H1 (cell line): ENCODE data around the gene GRK6.

ENCODE experiments used
- EP300 ChIP-seq, 2 experiments: IDR thresholded peaks; 1 replicate in 1 of 2; 2 replicates in 1 of 2; pipeline ENCODE4 v1.6.1; 2011 to 2012; ENCODE audit warnings: low read depth in 2 of 2, low read length in 2 of 2, mild to moderate bottlenecking in 2 of 2, borderline replicate concordance in 1 of 2, inconsistent platforms in 1 of 2, moderate library complexity in 1 of 2
- RXRA ChIP-seq: IDR thresholded peaks from 2 replicates; pipeline ENCODE4 v1.6.1; 2011; ENCODE audit warnings: low read depth, mild to moderate bottlenecking, low read length, moderate library complexity; ENCODE audit not compliant: insufficient read depth
- TBP ChIP-seq: IDR thresholded peaks from 2 replicates; pipeline ENCODE4 v1.6.1; 2011; ENCODE audit warnings: low read depth, low read length, improper control_type of control experiment
- TF ChIP-seq, protein P1 (sequence below), 3 experiments: IDR thresholded peaks; 1 replicate in 2 of 3; 2 replicates in 1 of 3; pipeline versions ENCODE4 v1.5.1 to v1.6.1; 2011; ENCODE audit warnings: low read length in 3 of 3, mild to moderate bottlenecking in 3 of 3, inconsistent platforms in 2 of 3, low read depth in 1 of 3, moderate library complexity in 1 of 3; ENCODE audit not compliant: insufficient read depth in 1 of 3; ENCODE audit errors: control extremely low read depth in 1 of 3

DNA sequence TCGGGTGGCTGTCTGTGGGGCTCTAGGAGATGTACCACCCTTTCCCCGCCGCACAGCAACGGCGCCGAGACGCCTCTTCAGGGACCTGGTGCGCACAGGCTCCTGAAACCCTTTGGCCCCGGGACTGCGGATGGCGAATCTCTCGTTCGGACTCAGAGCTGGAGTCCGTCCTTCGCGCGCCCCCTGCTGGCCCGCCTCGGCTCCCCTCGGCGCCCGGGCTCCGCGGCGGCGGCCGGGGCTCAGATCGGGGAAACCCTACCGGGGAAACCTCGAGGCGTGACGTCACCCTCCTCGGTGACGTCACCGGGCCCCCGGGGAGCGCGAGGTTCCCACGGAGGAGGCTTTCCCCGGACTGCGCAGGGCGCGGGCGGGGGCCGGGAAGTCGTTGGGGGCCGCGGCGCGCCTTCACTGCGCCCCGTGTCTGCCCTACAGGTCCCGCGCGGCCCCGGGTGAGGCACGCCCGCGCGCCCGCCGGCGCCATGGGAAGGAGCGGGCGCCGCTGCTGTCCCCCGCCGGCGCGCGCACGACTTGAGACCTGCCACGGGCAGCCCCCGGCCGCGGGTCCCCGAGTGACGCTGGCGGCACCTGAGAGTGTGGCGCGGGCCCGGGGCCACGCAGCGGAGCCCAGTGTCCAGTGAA lies 28.0 kb downstream of the GRK6 start:
- TF ChIP-seq, protein P1, sequence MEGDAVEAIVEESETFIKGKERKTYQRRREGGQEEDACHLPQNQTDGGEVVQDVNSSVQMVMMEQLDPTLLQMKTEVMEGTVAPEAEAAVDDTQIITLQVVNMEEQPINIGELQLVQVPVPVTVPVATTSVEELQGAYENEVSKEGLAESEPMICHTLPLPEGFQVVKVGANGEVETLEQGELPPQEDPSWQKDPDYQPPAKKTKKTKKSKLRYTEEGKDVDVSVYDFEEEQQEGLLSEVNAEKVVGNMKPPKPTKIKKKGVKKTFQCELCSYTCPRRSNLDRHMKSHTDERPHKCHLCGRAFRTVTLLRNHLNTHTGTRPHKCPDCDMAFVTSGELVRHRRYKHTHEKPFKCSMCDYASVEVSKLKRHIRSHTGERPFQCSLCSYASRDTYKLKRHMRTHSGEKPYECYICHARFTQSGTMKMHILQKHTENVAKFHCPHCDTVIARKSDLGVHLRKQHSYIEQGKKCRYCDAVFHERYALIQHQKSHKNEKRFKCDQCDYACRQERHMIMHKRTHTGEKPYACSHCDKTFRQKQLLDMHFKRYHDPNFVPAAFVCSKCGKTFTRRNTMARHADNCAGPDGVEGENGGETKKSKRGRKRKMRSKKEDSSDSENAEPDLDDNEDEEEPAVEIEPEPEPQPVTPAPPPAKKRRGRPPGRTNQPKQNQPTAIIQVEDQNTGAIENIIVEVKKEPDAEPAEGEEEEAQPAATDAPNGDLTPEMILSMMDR (IDR thresholded peaks at IDR 0.05; ENCODE audit: control extremely low read depth in 1 of 3, insufficient read depth in 1 of 3, low read depth in 1 of 3, low read length in 3 of 3) = peak in 2 of 3 experiments; percentile 82 to 88; a peak in 3 of 4 replicates
- peak; percentile 64; the same call in 1 of the 2 replicates for TF ChIP-seq TBP
- TF ChIP-seq RXRA = no peak
- peak in 1 of 2 experiments; percentile 67; a peak in 1 of 3 replicates for TF ChIP-seq EP300 (IDR thresholded peaks at IDR 0.05; ENCODE audit: borderline replicate concordance in 1 of 2, low read depth in 2 of 2, low read length in 2 of 2)
